Activated CD4-positive, alpha-beta T cell treated with anti-CD3 and anti-CD28 coated beads for 1 hour (primary cell): ENCODE data around the gene LMAN2L.
"Not testable (repeated sequence)": the region's sequence is repeated elsewhere in the genome, so short reads cannot be mapped to it uniquely, and the experiment has no call there.

Experiments used
- DNase-seq: peaks from one replicate; pipeline ENCODE4 v3.0.0-alpha.2; 2020

The LMAN2L gene

DNA sequence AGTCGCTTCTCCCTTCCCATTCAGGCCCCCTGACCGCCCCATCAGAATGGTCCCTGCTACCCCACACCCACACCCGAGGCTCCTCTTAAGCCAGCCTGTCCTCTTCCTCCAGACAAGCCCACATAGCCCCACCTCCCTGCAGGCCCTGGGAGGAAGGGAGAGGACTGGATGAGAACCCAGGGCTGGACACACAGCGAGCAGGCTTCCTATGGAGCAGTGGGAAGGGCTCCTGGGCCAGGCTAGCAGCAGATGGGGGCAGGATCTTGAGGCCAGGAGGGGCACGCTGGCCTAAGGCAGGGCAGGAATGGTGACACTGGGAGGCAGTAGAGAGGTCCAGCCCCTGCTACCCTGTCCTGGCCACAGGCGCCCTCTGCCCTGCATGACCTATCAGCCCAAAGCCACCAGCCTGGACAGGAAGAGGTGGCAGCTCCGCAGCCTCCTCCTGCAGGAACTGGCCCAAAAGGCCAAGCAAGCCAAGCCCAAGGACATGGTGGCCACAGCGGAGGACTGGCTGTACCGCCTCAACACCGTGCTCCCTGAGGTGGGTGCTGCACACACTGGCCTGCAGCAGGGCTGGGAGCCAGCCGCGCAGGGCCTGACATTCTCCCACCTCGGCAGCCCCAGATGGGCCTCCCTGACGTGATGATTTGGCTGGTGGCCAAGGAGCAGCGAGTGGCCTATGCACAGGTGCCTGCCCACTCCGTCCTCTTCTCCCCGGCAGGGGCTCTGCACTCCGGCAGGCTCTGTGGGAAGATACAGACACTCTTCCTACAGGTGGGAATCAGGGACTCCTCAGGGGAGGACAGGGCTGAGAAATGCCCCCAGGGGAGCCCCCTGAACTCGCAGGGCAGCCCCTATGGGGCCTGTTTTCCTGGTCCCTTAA, 54.0 kb downstream of the LMAN2L start:
- no peak for DNase-seq

DNA sequence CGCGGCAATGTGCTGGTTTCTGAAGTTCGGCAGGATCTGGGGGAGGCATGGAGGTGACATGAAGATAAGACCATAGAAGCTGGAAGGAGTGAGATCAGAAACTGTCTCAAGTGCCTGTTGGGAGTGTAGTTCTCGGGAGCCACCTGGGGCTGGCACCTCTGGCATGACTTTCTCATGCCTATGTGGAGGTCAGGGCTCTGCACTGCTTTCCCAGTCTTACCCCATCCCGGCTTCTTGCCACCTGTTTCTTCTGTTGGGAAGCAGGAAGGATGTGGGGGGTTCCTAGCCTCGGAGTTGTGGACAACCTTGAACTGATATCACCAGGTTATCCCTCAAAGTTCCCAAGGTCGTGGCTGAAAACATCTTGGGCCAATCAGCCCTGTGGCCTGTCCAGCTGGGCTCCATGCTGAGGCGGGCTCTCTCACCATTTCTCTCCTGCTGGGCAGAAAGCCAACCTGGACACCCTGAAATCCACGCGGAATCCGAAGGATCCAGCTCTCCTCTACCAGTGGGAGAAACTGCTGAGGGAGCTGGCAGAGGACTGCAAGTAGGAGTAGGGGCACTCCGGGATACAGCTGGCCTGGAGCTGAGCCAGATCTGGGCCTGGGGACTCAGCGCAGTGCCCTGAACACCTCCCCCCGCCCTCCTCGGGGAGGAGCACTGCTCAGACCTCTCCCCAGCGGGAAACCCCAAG, 54.8 kb downstream of the LMAN2L start:
- no peak for DNase-seq

DNA sequence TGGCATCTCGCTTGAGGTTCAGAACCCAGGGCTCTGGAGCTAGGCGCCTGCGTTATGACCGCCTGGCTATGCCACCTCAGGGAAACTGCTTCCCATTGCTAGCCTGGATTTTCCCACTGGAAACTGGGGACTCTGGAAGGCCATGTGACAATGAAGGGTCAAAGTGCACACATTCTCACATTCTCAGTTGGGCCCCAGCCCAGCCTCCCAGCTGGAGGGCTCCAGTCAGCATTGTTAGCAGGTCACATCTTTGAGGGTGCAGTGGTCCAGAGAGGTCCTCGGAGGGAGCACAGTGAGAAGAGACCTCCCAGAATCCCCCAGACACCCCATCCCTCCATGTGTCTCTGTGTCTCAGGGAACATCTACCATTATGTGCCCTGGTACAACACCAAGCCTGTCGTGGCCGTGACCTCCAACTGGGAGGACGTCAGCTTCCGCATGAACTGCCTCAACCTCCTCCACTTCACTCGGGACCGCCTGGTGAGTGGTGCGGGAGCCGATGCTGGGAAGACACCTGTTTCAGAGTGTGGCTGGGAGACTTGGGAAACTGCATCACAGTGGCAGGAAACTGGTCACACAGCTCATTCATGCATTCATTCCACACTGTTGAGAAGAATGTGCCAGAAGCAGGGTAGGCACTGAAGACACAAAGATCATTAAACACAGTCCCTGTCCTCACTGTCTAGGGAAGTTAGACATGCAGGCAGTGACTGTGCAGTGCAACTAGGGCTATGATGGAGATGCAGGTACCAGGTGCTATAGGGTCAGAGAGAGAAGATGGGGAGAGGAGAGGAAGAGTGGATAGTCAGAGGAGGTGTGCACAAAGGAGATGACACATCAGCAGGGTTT, 55.7 kb downstream of the LMAN2L start:
- no peak for DNase-seq

DNA sequence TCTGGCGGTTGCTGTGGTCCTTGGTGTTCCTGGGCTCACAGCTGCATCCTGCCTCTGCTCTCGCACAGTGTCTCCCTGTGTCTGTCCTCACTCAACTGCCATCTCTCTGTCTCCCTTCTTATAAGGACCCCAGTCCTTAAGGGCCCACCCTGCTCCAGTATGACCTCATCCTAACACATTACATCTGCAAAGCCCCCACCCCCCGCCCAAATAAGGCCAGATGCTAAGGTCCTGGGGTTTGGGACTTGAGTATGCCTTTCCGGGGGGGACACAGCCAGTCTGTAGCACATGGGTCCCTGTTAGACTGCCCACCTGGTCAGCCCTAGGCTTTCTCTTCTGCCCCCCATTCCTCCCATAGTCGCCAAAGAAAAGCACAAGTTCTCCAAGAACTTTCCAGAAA, 56.6 kb downstream of the LMAN2L start:
- DNase-seq = no peak

DNA sequence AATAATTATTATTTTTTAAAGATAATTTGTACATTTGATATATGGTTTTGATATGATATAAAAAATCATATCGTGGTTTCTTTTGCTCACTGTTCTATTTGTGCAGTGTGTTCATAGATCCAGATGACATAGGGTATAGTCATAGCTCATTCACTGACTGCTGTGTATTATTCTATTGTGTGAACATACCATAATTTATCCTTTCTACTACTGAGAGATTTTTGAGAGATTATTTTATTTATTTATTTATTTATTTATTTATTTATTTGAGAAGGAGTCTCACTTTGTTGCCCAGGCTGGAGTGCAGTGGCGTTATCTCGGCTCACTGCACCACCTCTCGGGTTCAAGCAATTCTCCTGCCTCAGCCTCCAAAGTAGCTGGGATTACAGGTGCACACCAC, 58.3 kb downstream of the LMAN2L start:
- DNase-seq = no peak

DNA sequence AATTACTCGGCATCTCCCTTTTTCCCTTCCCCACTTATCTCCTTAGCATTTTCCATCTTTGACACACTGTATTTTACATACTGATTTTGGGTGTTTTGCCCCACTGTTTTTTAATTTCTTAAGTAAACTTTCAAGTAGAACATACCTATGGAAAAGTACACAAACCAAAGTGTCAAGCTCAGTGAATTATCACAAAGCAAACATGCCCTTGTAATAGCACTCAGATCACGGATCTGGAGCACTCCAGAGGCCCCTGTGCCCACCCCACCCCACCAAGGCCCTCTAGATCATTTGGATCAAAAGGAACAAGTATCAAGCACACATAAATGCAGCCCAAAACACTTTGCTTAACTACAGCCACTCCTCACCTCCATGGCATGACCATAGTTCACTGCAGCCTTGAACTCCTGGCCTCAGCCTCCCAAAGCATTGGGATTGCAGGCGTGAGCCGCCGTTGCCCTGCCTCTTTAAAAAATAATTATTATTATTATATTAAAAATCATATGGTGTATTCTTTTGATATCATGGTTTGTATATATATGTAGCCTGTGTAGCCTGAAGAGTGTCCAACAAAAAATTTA, 59.2 kb downstream of the LMAN2L start:
- no peak for DNase-seq

DNA sequence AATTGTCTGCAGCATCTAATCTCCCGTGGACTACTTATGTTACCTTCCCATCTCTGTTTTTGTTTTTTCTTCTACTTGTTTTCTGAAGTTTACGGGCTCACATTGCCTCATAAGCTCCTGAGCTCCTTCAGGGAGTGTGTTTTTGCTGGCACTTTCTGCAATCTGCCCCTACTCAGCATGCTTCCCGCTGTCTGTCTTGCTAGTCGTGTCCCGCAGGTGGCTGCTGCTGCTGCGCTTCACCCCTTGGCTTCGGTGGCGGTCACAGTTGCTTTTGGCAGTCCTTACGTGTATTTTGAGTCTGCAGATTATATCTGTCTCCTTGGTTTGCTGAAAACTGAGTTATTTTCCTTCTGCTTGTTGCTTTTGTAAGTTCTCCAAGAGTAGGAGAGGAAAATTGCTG, 60.0 kb downstream of the LMAN2L start:
- DNase-seq = no peak

GRCh38 chr2:96669539-96670215, 70.2 kb downstream of the LMAN2L start:
- no peak for DNase-seq

DNA sequence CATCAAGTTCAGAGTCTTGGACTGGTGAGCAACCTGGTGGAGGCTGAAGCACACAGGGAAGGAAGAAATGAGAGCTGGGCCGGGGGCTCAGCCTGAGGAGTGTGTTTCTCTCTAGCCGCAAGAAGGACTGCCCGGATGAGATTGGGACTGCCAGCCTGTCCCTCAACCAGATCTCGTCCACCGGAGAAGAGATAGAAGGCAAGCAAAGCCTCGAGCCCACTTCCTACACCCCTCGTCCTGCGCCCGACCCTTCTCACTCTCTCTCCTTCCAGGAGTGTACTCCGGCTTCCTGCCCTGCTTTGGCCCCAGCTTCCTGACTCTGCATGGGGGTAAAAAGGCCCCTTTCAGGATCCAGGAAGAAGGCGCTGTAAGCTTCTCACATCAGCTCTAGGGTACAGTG, 71.1 kb downstream of the LMAN2L start:
- no peak for DNase-seq

- DNase-seq = not testable (repeated sequence)
Measured at GRCh38 chr2:96665717-96666116, 74.1 kb downstream of the LMAN2L start.

- DNase-seq = no peak
Measured at GRCh38 chr2:96665083-96665569, 74.7 kb downstream of the LMAN2L start.

DNA sequence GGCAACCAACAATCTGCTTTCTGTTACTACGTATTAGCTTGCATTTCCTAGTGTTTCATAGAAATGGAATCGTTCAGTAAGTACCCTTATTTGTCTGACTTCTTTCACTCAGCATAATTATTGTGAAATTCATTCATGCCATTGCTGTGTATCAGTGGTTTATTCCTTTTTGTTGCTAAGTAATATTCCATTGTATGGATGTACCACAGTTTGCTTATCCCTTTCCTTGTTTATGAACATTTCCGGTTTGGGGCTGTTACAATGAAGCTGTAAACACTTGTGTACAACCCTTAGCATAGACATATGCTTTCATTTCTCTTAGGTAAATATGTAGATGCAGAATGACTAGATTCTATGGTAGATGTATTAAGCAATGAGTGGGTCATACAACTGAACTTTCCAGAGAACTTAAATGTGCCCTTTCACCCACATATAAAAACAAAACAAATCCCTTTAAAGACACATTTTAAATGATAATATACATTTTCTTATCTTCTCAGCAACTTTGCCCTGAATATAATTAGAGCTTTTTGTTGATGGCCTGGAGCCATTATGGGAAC, 75.4 kb downstream of the LMAN2L start:
- no peak for DNase-seq

GRCh38 chr2:96663829-96664228, 76.0 kb downstream of the LMAN2L start:
- DNase-seq = no peak

- no peak for DNase-seq
Measured at GRCh38 chr2:96663177-96663576, 76.7 kb downstream of the LMAN2L start.

DNA sequence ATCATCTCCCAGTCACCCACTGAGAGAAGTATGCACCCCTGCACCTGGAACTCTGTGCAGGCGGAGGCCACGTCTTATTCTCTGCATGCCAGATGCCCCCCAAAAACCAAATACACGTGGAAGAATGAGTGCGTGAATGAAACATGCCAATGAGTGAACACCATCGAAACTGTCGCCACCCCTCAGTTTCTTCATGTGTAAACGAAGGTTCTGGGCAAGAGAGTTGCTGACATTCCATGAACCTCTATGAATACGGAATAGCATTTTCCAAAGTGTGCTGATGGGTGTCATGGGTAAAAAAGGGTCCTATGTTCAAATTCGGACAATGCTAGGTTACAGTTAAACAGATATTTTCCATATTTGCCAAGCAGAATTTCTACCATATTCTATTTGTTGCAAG, 77.5 kb downstream of the LMAN2L start:
- DNase-seq = no peak

- DNase-seq = no peak
Measured at GRCh38 chr2:96661324-96661723, 78.5 kb downstream of the LMAN2L start.

- no peak for DNase-seq
Measured at GRCh38 chr2:96656540-96656939, 83.3 kb downstream of the LMAN2L start.
